Non-pigmented ciliary epithelial cell (primary cell): Measurements from ENCODE around the gene HSPA2.
"Not testable (repeated sequence)": the region's sequence is repeated elsewhere in the genome, so short reads cannot be mapped to it uniquely, and the experiment has no call there.

ENCODE experiments used
- DNase-seq: peaks from one replicate; pipeline ENCODE4 v3.0.0-alpha.2; 2010; ENCODE audit warnings: low read depth

Gene HSPA2

DNA sequence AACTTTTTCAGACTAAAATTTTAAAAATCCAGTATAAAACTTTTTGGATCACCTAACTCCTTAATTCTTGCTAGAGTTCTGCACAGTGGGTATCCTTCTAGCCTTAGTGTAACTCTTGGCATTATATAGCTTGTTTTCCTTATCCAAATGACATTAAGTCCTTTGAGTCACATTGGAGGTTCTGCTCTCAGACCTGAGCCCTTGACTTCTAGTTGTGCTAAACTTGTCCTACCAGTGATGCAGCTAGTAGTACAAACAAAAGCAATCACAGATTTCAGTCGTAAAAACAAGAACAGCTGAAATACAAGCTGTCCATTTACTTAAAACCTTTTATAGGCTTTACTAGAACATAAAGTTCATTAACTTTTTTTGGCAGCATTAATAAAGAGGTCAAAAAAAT is 25.5 kb upstream of the HSPA2 start:
- no peak for DNase-seq

DNA sequence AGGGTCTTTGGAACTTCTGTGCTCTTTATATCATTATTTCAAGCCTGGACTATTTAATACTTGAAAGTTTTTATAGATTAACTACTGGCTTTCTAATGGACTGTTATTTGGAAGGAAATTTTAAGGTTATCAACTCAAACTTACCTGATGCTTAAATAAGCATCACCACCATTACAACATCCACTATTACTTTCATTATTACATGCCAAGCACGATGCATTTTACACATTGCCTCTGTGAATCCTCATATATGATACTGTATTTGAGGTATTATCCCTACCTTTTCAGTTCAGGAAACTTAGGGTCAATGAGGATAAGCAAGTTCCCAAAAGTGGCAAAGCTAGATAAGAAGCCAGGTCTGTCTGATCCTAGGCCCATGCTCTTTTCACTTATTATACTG is 23.6 kb upstream of the HSPA2 start:
- no peak for DNase-seq

- DNase-seq = not testable (repeated sequence)
Observed at GRCh38 chr14:64517667-64518066, 22.9 kb upstream of the HSPA2 start.

GRCh38 chr14:64518229-64518628 is 22.3 kb upstream of the HSPA2 start:
- no peak for DNase-seq

GRCh38 chr14:64520699-64521098 is 19.8 kb upstream of the HSPA2 start:
- DNase-seq = no peak

GRCh38 chr14:64522591-64523355 is 17.8 kb upstream of the HSPA2 start:
- DNase-seq = no peak

GRCh38 chr14:64525354-64525753 is 15.2 kb upstream of the HSPA2 start:
- no peak for DNase-seq

GRCh38 chr14:64531567-64531966 is 9.0 kb upstream of the HSPA2 start:
- DNase-seq = no peak

DNA sequence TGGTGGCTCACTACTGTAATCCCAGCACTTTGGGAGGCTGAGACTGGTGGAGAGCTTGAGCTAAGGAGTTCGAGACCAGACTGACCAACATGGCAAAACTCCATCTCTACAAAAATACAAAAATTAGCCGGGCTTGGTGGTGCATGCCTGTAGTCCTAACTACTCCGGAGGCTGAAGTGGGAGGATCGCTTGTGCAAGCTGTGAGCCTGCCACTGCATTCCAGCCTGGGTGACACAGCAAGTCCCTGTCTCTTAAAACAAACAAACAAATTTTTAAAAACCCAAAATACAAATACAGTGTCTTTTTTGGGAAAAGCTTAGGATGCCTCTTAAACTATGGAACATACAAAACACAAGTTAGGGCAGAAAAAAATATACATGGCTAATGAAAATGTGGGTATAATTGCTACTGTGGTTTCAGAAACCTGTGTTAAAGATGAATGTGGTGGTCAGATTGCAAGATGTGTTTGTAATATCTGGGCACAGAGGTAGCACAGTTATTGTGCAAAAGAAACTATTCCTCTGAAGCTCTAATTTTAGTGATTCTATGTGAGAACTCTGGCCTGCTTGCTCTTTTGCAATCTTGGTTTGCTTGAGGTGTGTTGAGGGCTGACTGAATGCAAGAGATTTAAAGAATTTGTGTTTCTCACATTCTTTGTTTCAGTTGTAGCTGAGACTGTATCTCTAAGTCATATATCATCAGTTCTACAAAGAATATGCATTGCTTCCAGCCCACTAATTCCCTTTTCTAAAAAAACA is 3.9 kb upstream of the HSPA2 start:
- DNase-seq = no peak

DNA sequence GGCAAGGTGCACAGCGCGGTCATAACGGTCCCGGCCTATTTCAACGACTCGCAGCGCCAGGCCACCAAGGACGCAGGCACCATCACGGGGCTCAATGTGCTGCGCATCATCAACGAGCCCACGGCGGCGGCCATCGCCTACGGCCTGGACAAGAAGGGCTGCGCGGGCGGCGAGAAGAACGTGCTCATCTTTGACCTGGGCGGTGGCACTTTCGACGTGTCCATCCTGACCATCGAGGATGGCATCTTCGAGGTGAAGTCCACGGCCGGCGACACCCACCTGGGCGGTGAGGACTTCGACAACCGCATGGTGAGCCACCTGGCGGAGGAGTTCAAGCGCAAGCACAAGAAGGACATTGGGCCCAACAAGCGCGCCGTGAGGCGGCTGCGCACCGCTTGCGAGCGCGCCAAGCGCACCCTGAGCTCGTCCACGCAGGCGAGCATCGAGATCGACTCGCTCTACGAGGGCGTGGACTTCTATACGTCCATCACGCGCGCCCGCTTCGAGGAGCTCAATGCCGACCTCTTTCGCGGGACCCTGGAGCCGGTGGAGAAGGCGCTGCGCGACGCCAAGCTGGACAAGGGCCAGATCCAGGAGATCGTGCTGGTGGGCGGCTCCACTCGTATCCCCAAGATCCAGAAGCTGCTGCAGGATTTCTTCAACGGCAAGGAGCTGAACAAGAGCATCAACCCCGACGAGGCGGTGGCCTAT is 875 bp downstream of the HSPA2 start:
- DNase-seq = no peak

DNA sequence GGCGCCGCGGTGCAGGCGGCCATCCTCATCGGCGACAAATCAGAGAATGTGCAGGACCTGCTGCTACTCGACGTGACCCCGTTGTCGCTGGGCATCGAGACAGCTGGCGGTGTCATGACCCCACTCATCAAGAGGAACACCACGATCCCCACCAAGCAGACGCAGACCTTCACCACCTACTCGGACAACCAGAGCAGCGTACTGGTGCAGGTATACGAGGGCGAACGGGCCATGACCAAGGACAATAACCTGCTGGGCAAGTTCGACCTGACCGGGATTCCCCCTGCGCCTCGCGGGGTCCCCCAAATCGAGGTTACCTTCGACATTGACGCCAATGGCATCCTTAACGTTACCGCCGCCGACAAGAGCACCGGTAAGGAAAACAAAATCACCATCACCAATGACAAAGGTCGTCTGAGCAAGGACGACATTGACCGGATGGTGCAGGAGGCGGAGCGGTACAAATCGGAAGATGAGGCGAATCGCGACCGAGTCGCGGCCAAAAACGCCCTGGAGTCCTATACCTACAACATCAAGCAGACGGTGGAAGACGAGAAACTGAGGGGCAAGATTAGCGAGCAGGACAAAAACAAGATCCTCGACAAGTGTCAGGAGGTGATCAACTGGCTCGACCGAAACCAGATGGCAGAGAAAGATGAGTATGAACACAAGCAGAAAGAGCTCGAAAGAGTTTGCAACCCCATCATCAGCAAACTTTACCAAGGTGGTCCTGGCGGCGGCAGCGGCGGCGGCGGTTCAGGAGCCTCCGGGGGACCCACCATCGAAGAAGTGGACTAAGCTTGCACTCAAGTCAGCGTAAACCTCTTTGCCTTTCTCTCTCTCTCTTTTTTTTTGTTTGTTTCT is 1.7 kb downstream of the HSPA2 start:
- no peak for DNase-seq

DNA sequence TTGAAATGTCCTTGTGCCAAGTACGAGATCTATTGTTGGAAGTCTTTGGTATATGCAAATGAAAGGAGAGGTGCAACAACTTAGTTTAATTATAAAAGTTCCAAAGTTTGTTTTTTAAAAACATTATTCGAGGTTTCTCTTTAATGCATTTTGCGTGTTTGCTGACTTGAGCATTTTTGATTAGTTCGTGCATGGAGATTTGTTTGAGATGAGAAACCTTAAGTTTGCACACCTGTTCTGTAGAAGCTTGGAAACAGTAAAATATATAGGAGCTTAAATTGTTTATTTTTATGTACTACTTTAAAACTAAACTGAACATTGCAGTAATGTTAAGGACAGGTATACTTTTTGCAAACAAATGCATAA is 2.3 kb downstream of the HSPA2 start:
- no peak for DNase-seq

DNA sequence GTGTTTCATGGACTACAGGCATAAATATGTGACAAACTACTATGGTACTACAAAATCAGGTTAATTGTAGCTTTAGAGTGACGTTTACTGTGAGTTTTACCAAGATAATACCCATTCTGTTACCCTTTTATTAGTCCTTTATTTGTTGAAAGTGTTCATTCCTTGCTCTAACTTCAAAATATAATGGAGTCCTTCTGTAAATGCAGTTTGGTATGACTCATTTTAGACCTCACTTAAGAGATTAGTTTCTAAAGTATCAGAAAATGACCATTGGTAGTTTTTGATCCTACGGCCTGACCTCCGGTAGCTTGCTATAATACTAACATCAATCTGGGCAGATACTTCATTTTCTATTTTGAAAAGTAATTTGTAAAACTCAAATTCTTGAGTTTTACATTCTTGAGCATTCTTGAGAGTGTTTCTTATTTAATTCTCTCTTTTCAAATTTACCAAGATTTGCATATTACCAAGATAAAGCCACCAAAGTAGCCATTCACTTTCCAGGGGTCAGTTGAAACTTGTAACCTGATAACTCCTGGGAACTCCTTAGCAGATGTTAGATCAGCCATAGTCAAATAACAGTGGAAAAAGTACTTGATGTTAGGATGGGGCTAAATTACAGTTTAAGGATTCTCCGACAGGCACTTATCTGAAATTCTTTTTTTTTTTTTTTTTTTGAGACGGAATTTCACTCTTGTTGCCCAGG is 4.2 kb downstream of the HSPA2 start:
- no peak for DNase-seq

DNA sequence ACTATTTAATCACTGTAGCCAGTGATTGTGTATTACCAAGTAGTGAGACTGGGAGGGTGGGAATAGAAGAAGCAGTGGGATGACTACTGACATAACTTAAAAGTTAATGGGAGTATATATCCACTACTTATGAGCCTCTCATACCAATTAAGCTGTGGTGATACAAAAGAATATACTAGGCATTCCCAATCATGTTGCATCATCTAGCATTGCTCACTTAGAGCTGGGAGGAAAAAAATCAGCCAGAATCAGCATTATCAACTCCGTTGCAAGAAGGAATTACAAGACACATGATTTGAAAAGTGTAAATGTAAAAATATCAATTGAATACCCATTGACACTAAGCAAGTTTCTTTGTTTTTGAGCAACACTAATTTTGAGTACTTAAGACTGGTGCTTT is 8.5 kb downstream of the HSPA2 start:
- no peak for DNase-seq

- DNase-seq = no peak
Observed at GRCh38 chr14:64549791-64550620, 9.5 kb downstream of the HSPA2 start, which contains the start of gene PPP1R36. PPP1R36 (plus strand) TSS chr14:64549961; CDS start chr14:64549998, 37 bp downstream.

DNA sequence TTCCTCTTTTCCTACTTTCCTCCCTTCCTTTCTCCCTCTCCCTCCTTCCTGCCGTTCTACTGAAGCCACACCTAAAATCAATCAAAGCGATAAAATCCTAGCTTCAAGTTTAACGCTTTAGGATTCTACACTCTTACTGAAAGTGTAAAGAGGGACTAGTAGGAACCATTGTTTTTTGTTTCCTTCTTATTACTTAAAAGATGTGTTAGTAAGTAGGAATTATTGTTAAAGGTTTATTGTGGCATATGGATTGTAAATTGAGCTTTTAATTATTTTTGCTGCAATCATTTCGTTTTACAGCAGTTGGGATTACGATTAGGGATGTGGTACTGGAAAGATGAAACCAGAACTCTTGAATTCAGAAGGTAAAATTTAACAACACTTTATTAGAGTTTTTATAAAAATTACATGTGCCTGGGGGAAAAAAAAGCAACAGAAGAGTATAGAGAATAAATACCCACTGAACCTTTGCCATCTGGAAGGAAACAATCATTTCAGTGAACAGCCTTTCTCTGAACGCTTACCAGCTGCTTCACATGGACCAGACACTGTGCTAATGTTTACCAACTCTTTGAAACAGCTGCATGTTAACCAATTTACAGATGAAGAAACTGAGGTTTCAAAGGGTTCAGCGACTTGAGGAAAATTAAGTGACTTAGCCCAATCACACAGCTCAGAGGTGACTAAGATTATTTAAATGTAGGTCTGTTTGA is 10.2 kb downstream of the HSPA2 start:
- DNase-seq = no peak

- no peak for DNase-seq
Observed at GRCh38 chr14:64554556-64554955, 14.0 kb downstream of the HSPA2 start.

- DNase-seq = no peak
Observed at GRCh38 chr14:64556526-64556925, 16.0 kb downstream of the HSPA2 start.

GRCh38 chr14:64558216-64558615 is 17.7 kb downstream of the HSPA2 start:
- not testable (repeated sequence) for DNase-seq

DNA sequence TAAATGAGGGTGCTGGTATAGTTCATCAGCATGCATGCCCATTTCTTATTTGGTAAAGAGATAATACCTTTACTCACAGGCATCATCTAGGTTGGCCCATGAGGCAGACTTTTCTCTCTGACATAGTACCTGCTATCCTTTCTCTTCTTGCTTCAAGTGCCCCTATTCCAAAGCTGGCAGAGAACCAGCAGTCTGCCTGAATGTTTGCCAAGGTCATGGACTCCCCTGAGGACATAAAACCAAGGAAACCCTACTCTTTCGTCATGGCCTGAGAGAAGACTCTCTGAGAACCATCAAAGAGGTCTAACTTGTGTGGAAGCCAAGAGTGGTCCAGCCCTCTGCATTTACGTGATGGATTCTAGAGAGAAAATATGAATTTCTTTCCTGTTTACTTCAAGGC is 21.1 kb downstream of the HSPA2 start:
- DNase-seq = no peak
